Measurements from ENCODE around the gene LCT. TPM values are rescaled to one million over a fixed set of nuclear protein-coding genes. Genes with fewer than 3 reads are reported as not detected.
"Not testable (repeated sequence)": the region's sequence is repeated elsewhere in the genome, so short reads cannot be mapped to it uniquely, and the experiment has no call there.

LCT gene
- polyA plus RNA-seq, result 100 to 1,000 TPM in 1 of 4 donors, 10 to 100 TPM in 3; 37.0 to 332 (median 73.6) TPM
- long read RNA-seq, donor 1, result 0 reads
- long read RNA-seq, donor 2, full-length matches to known transcripts, result 1 of 1 reads
- long read RNA-seq, donor 2, partial matches to known transcripts, result 0 of 1 reads
- long read RNA-seq, donor 2, other reads (novel, unspliced or antisense), result 0 of 1 reads
- long read RNA-seq, donor 3, partial matches to known transcripts, result 7 of 7 reads
- long read RNA-seq, donor 3, other reads (novel, unspliced or antisense), result 0 of 7 reads
- long read RNA-seq, donor 4, result 0 reads
- long read RNA-seq, donor 5, result 0 reads
- long read RNA-seq, donor 6, partial matches to known transcripts, result 43 of 43 reads
- long read RNA-seq, donor 6, other reads (novel, unspliced or antisense), result 0 of 43 reads
- long read RNA-seq, donor 7, result 0 reads
- long read RNA-seq, donor 8, result 0 reads
- long read RNA-seq, donor 9, partial matches to known transcripts, result 6 of 6 reads
- long read RNA-seq, donor 9, other reads (novel, unspliced or antisense), result 0 of 6 reads
- long read RNA-seq, donor 10, result 0 reads

DNA sequence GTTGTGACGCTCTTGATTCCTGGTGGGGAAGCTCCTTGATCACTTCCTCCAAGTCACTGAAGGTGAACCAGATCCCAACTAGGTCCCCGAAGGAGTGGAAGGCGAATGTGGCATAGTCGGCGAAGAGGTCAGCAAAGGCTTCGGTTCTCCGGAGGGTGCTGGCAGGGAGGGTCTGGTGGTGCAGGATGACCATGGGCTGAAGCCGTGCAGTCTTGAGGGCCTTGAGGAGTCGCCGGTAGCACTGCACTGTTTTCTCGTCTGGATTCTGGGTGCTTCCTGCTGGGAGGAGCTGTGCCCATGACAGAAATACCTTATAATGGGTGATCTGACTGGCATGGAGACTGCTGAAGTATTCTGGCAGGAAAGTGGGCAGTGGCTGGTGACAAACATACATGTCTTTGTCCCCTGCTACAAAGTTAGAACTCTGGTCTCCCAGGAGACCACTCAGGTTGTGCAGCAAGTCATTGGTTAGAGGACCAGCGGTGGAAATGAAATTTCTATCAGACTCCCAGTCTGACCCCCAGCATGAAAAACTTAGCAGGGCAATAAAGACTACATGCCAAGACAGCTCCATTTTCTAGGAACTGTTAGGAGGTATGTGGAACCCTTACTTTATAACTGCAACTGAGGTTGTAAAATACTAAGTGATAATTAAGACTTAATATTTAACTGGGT is at the start of gene LCT:
Gene LCT, minus strand, starts transcription at position 589 of the 675 bp plus-strand sequence. Its CDS starts 15 bp downstream, at position 574.
- peak within 1 kb of the TSS in 2 of 3 donors; percentile 31 to 62 for H3K4me3 ChIP-seq (ENCODE audit: low read depth in 1 of 3, low read length in 3 of 3)
- H3K36me3 ChIP-seq (ENCODE audit: control insufficient read depth in 3 of 3, insufficient read depth in 2 of 3, low read depth in 1 of 3, low read length in 3 of 3), result peaks cover 0 to 14% (median 5%) of the 10 kb centered on the region in 3 donors
- H3K27ac ChIP-seq (ENCODE audit: low read depth in 1 of 3, low read length in 2 of 3), result peak within 1 kb of the TSS; percentile 3 to 63 (median 52)
- 71 to 85% (median 72%) methylated on average over 12 of the region's 12 CpGs for WGBS, 3 donors
- H3K9me3 ChIP-seq (ENCODE audit: control insufficient read depth in 2 of 2, insufficient read depth in 1 of 2, low read depth in 1 of 2, low read length in 1 of 2), result peaks cover 0 to 38% of the 10 kb centered on the region in 2 donors
- no peak for FAIRE-seq
- H3K4me1 ChIP-seq (ENCODE audit: control insufficient read depth in 3 of 3, insufficient read depth in 2 of 3, low read depth in 1 of 3, low read length in 2 of 3), result peaks cover 0 to 24% (median 3%) of the 10 kb centered on the region in 3 donors
- peak; percentile 59 to 88 for DNase-seq
- H3K27me3 ChIP-seq (ENCODE audit: control insufficient read depth in 3 of 3, insufficient read depth in 3 of 3, low read length in 3 of 3), result no peaks in the 10 kb centered on the region

- DNase-seq, result no peak
- no peak for FAIRE-seq
- H3K27me3 ChIP-seq (ENCODE audit: control insufficient read depth in 3 of 3, insufficient read depth in 3 of 3, low read length in 3 of 3), result no peaks in the 10 kb centered on the region
- H3K9me3 ChIP-seq (ENCODE audit: control insufficient read depth in 2 of 2, insufficient read depth in 1 of 2, low read depth in 1 of 2, low read length in 1 of 2), result peaks cover 0 to 4% of the 10 kb centered on the region in 2 donors
- H3K27ac ChIP-seq (ENCODE audit: low read depth in 1 of 3, low read length in 2 of 3), result no peak overlapping the region
- H3K4me3 ChIP-seq (ENCODE audit: low read depth in 1 of 3, low read length in 3 of 3), result no peak overlapping the region
- H3K4me1 ChIP-seq (ENCODE audit: control insufficient read depth in 3 of 3, insufficient read depth in 2 of 3, low read depth in 1 of 3, low read length in 2 of 3), result no peaks in the 10 kb centered on the region
- H3K36me3 ChIP-seq (ENCODE audit: control insufficient read depth in 3 of 3, insufficient read depth in 2 of 3, low read depth in 1 of 3, low read length in 3 of 3), result no peaks in the 10 kb centered on the region
- WGBS, 3 donors, result 84 to 87% (median 85%) methylated on average over 4 of the region's 4 CpGs
These were observed 48.7 kb upstream of the LCT start for GRCh38 chr2:135885709-135886108.

GRCh38 chr2:135882415-135882814 is 45.4 kb upstream of the LCT start:
- Histone ChIP-seq H3K9me3 (ENCODE audit: control insufficient read depth in 2 of 2, insufficient read depth in 1 of 2, low read depth in 1 of 2, low read length in 1 of 2) (no peaks in the 10 kb centered on the region), H3K4me1 (ENCODE audit: control insufficient read depth in 3 of 3, insufficient read depth in 2 of 3, low read depth in 1 of 3, low read length in 2 of 3) (no peaks in the 10 kb centered on the region), H3K27me3 (ENCODE audit: control insufficient read depth in 3 of 3, insufficient read depth in 3 of 3, low read length in 3 of 3) (no peaks in the 10 kb centered on the region), H3K27ac (ENCODE audit: low read depth in 1 of 3, low read length in 2 of 3) (no peak overlapping the region), H3K4me3 (ENCODE audit: low read depth in 1 of 3, low read length in 3 of 3) (no peak overlapping the region), H3K36me3 (ENCODE audit: control insufficient read depth in 3 of 3, insufficient read depth in 2 of 3, low read depth in 1 of 3, low read length in 3 of 3) (no peaks in the 10 kb centered on the region)
- FAIRE-seq, result no peak
- 57 to 67% (median 66%) methylated on average over 3 of the region's 3 CpGs for WGBS, 3 donors
- no peak for DNase-seq

GRCh38 chr2:135876770-135877169 is 39.8 kb upstream of the LCT start:
- H3K4me1 ChIP-seq (ENCODE audit: control insufficient read depth in 3 of 3, insufficient read depth in 2 of 3, low read depth in 1 of 3, low read length in 2 of 3); DNase-seq; H3K27ac ChIP-seq (ENCODE audit: low read depth in 1 of 3, low read length in 2 of 3); H3K27me3 ChIP-seq (ENCODE audit: control insufficient read depth in 3 of 3, insufficient read depth in 3 of 3, low read length in 3 of 3); H3K9me3 ChIP-seq (ENCODE audit: control insufficient read depth in 2 of 2, insufficient read depth in 1 of 2, low read depth in 1 of 2, low read length in 1 of 2); H3K36me3 ChIP-seq (ENCODE audit: control insufficient read depth in 3 of 3, insufficient read depth in 2 of 3, low read depth in 1 of 3, low read length in 3 of 3); FAIRE-seq: not testable (repeated sequence)
- WGBS, 3 donors, result 83 to 86% (median 85%) methylated on average over 15 of the region's 15 CpGs
- H3K4me3 ChIP-seq (ENCODE audit: low read depth in 1 of 3, low read length in 3 of 3), result peak overlapping the region in 2 of 3 donors; percentile 72 to 82

- Histone ChIP-seq H3K27me3 (ENCODE audit: control insufficient read depth in 3 of 3, insufficient read depth in 3 of 3, low read length in 3 of 3) (no peaks in the 10 kb centered on the region), H3K4me3 (ENCODE audit: low read depth in 1 of 3, low read length in 3 of 3) (peak within 1 kb of the TSS; percentile 72 to 82 (median 75)), H3K27ac (ENCODE audit: low read depth in 1 of 3, low read length in 2 of 3) (peak within 1 kb of the TSS; percentile 38 to 92 (median 71)), H3K9me3 (ENCODE audit: control insufficient read depth in 2 of 2, insufficient read depth in 1 of 2, low read depth in 1 of 2, low read length in 1 of 2) (no peaks in the 10 kb centered on the region), H3K4me1 (ENCODE audit: control insufficient read depth in 3 of 3, insufficient read depth in 2 of 3, low read depth in 1 of 3, low read length in 2 of 3) (peaks cover 0 to 3% (median 2%) of the 10 kb centered on the region in 3 donors), H3K36me3 (ENCODE audit: control insufficient read depth in 3 of 3, insufficient read depth in 2 of 3, low read depth in 1 of 3, low read length in 3 of 3) (peaks cover 0 to 4% (median 2%) of the 10 kb centered on the region in 3 donors)
- DNase-seq (peak; percentile 99 to 100), FAIRE-seq (no peak)
- 0 to 1% (median 0%) methylated on average over 57 to 71 of the region's 71 CpGs for WGBS, 3 donors
These were observed 39.2 kb upstream of the LCT start, which contains the start of gene MCM6 for GRCh38 chr2:135876066-135876711. Gene MCM6 (minus strand): TSS chr2:135876443. CDS start chr2:135876365, 78 bp downstream.

DNA sequence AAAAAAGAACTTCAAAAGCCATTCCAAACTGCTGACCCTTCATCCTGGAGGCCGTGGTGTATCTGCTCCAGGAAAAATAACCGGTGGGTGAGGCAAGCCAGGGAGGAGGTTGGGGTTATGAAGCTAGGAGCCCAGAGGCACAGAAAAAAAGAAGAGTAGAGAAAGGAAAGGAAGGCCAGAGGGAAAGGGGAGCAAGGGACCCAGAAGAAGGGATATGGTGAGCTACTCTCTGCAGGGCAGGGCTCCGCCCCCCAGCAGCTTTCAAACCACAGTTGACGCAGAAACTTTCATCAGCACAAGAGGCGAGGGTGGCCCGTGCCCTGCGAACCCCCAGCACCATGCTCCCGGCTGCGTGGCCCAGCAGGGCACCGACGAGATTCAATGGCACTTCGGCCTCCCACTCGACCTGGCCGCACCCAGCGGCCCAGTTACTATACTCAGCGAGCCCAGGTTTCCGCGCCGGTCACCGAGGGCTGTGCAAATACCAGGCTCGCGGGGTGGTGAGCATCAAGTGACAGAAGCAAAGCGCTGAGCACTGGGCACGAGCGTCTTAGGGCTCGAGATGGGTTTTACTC is 38.6 kb upstream of the LCT start:
- no peaks in the 10 kb centered on the region for H3K27me3 ChIP-seq (ENCODE audit: control insufficient read depth in 3 of 3, insufficient read depth in 3 of 3, low read length in 3 of 3)
- no peak for FAIRE-seq
- peaks cover 0 to 8% (median 2%) of the 10 kb centered on the region in 3 donors for H3K36me3 ChIP-seq (ENCODE audit: control insufficient read depth in 3 of 3, insufficient read depth in 2 of 3, low read depth in 1 of 3, low read length in 3 of 3)
- peaks cover 0 to 3% (median 2%) of the 10 kb centered on the region in 3 donors for H3K4me1 ChIP-seq (ENCODE audit: control insufficient read depth in 3 of 3, insufficient read depth in 2 of 3, low read depth in 1 of 3, low read length in 2 of 3)
- no peaks in the 10 kb centered on the region for H3K9me3 ChIP-seq (ENCODE audit: control insufficient read depth in 2 of 2, insufficient read depth in 1 of 2, low read depth in 1 of 2, low read length in 1 of 2)
- peak overlapping the region; percentile 38 to 92 (median 71) for H3K27ac ChIP-seq (ENCODE audit: low read depth in 1 of 3, low read length in 2 of 3)
- DNase-seq, result peak; percentile 62 to 76
- 0 to 2% (median 2%) methylated on average over 24 to 26 of the region's 26 CpGs for WGBS, 3 donors
- peak overlapping the region; percentile 72 to 82 (median 75) for H3K4me3 ChIP-seq (ENCODE audit: low read depth in 1 of 3, low read length in 3 of 3)

GRCh38 chr2:135874777-135875365 is 37.9 kb upstream of the LCT start:
- FAIRE-seq (no peak), DNase-seq (no peak)
- H3K36me3 ChIP-seq (ENCODE audit: control insufficient read depth in 3 of 3, insufficient read depth in 2 of 3, low read depth in 1 of 3, low read length in 3 of 3), result peaks cover 0 to 9% (median 2%) of the 10 kb centered on the region in 3 donors
- H3K9me3 ChIP-seq (ENCODE audit: control insufficient read depth in 2 of 2, insufficient read depth in 1 of 2, low read depth in 1 of 2, low read length in 1 of 2), result no peaks in the 10 kb centered on the region
- peaks cover 0 to 3% (median 2%) of the 10 kb centered on the region in 3 donors for H3K4me1 ChIP-seq (ENCODE audit: control insufficient read depth in 3 of 3, insufficient read depth in 2 of 3, low read depth in 1 of 3, low read length in 2 of 3)
- WGBS, 3 donors, result 53 to 59% (median 54%) methylated on average over 19 of the region's 19 CpGs
- H3K27ac ChIP-seq (ENCODE audit: low read depth in 1 of 3, low read length in 2 of 3), result no peak overlapping the region
- no peaks in the 10 kb centered on the region for H3K27me3 ChIP-seq (ENCODE audit: control insufficient read depth in 3 of 3, insufficient read depth in 3 of 3, low read length in 3 of 3)
- H3K4me3 ChIP-seq (ENCODE audit: low read depth in 1 of 3, low read length in 3 of 3), result peak overlapping the region in 2 of 3 donors; percentile 72 to 75
